Measurements from ENCODE around the gene SMARCA4.

- TF ChIP-seq CTCF (conservative IDR thresholded peaks at IDR 0.05; ENCODE audit: low read length) = no peak
- no peak for TF ChIP-seq EZH2phosphoT487 (IDR thresholded peaks at IDR 0.05; ENCODE audit: borderline replicate concordance)
Observed at GRCh38 chr19:11031421-11032070, 70.7 kb downstream of the SMARCA4 start.

Data from Loucy (cell line).